CD4-positive, alpha-beta T cell treated with Interleukin-12 subunit alpha and Interleukin-12 subunit beta, for 1 hour (primary cell): Measurements from ENCODE around the gene FAM133A.

Experiments
- DNase-seq: peaks from one replicate; pipeline ENCODE4 v3.0.0-alpha.2; 2020

The FAM133A gene

GRCh38 chrX:93673869-93674271 lies at the start of gene FAM133A:
Gene FAM133A, plus strand, starts transcription at chrX:93674206. Its CDS starts 35,214 bp downstream, at chrX:93709420.
- peak; percentile 17 for DNase-seq

GRCh38 chrX:93637591-93637990 lies 36.4 kb upstream of the FAM133A start:
- no peak for DNase-seq

- DNase-seq = no peak
Measured at GRCh38 chrX:93649381-93649780, 24.6 kb upstream of the FAM133A start.

- no peak for DNase-seq
Measured at GRCh38 chrX:93660575-93660974, 13.4 kb upstream of the FAM133A start.

GRCh38 chrX:93673056-93673868 lies 744 bp upstream of the FAM133A start, which contains the start of gene NAP1L3:
Gene NAP1L3, minus strand, starts transcription at chrX:93673578. Its CDS starts 274 bp downstream, at chrX:93673304.
- DNase-seq = peak; percentile 69

- no peak for DNase-seq
Measured at GRCh38 chrX:93695981-93696380, 22.0 kb downstream of the FAM133A start.

- no peak for DNase-seq
Measured at GRCh38 chrX:93703701-93704100, 29.7 kb downstream of the FAM133A start.

GRCh38 chrX:93711076-93711475 lies 37.1 kb downstream of the FAM133A start:
- no peak for DNase-seq

GRCh38 chrX:93741811-93742210 lies 67.8 kb downstream of the FAM133A start:
- no peak for DNase-seq

- DNase-seq = no peak
Measured at GRCh38 chrX:93760163-93760562, 86.2 kb downstream of the FAM133A start.
